Endothelial cell of umbilical vein (primary cell): ENCODE data around the gene RIMKLB. TPM values are rescaled to one million over a fixed set of nuclear protein-coding genes. Genes with fewer than 3 reads are reported as not detected.

Experiments used
- BruUV-seq: library from RNA; stranded (reverse); fragments of 400-500 nt; replicated peaks from 2 replicates; lab custom pipeline; 2021; lab: Mats Ljungman, UMichigan
- CTCF ChIA-PET: fragments of 300-600, 350-600 bp; sonication (Branson Sonifier 250); formaldehyde crosslinking; loops from one replicate; lab custom pipeline; 2021; ENCODE audit warnings: antibody characterized with exemption, inconsistent platforms; lab: Charles Lee
- POLR2A ChIA-PET: fragments of 300-600, 350-600 bp; sonication (Branson Sonifier 250); formaldehyde crosslinking; loops from one replicate; lab custom pipeline; 2021; ENCODE audit warnings: antibody characterized with exemption, inconsistent platforms; lab: Charles Lee
- DNase-seq: peaks from one replicate; pipeline ENCODE4 v3.0.0-alpha.2; 2011; ENCODE audit warnings: low read depth, low spot score
- FAIRE-seq: peaks from 2 replicates; lab custom pipeline; 2011; peaks lifted over from hg19 to GRCh38; lab: Jason Lieb, UNC
- H2AFZ ChIP-seq: 2 replicates; pipeline ENCODE4 v1.6.0; 2012; ENCODE audit warnings: low read depth, low read length, control low read depth, inconsistent platforms
- H3K27ac ChIP-seq: 2 replicates; pipeline ENCODE4 v1.5.1; 2011; ENCODE audit warnings: low read depth, mild to moderate bottlenecking, control low read depth, low read length, moderate library complexity; ENCODE audit not compliant: insufficient read depth
- H3K27me3 ChIP-seq, 2 experiments: 2 replicates each; pipeline versions ENCODE4 v1.6.0 to v1.6.1; 2011; ENCODE audit warnings: low read length in 2 of 2, mixed read lengths in 1 of 2; ENCODE audit not compliant: control insufficient read depth in 2 of 2, insufficient read depth in 2 of 2
- H3K36me3 ChIP-seq, 2 experiments: 2 replicates in 1 of 2; 3 replicates in 1 of 2; pipeline ENCODE4 v1.5.1; 2011; ENCODE audit warnings: low read length in 2 of 2, mild to moderate bottlenecking in 1 of 2, moderate library complexity in 1 of 2; ENCODE audit not compliant: control insufficient read depth in 2 of 2, insufficient read depth in 2 of 2; ENCODE audit errors: extremely low read depth in 1 of 2
- H3K4me1 ChIP-seq: 3 replicates; pipeline ENCODE4 v1.5.1; 2011; ENCODE audit warnings: mild to moderate bottlenecking, low read length; ENCODE audit not compliant: control insufficient read depth, insufficient read depth; ENCODE audit errors: extremely low read depth
- H3K4me2 ChIP-seq: 2 replicates; pipeline ENCODE4 v1.6.1; 2011; ENCODE audit warnings: low read length, control low read depth, mixed read lengths; ENCODE audit not compliant: insufficient read depth
- H3K4me3 ChIP-seq, 3 experiments: fragments of 200-600 bp in 1 of 3; sonication (generic), shearing (Covaris generic) in 1 of 3; replicated peaks in 1 of 3; 2 replicates each; pipeline ENCODE4 v1.5.1; 2011 to 2016; ENCODE audit warnings: control low read depth in 3 of 3, low read length in 3 of 3, mild to moderate bottlenecking in 2 of 3, inconsistent platforms in 1 of 3, low read depth in 1 of 3, moderate library complexity in 1 of 3; ENCODE audit not compliant: insufficient read depth in 1 of 3
- H3K79me2 ChIP-seq: 2 replicates; pipeline ENCODE4 v1.6.0; 2012; ENCODE audit warnings: low read length, inconsistent platforms; ENCODE audit not compliant: control insufficient read depth, insufficient read depth
- H3K9ac ChIP-seq: replicated peaks from 2 replicates; pipeline ENCODE3; 2011; ENCODE audit warnings: low read length, control low read depth; ENCODE audit not compliant: insufficient read depth; ENCODE audit errors: extremely low read depth
- H3K9me1 ChIP-seq: replicated peaks from 3 replicates; pipeline ENCODE4 v1.6.0; 2011; ENCODE audit warnings: mild to moderate bottlenecking, low read length; ENCODE audit not compliant: control insufficient read depth, insufficient read depth; ENCODE audit errors: extremely low read depth
- H3K9me3 ChIP-seq: replicated peaks from 2 replicates; pipeline ENCODE4 v1.5.1; 2012; ENCODE audit warnings: low read length, inconsistent platforms; ENCODE audit not compliant: control insufficient read depth, insufficient read depth
- H4K20me1 ChIP-seq: replicated peaks from 2 replicates; pipeline ENCODE3; 2011; ENCODE audit warnings: mild to moderate bottlenecking, low read length; ENCODE audit not compliant: control insufficient read depth, insufficient read depth; ENCODE audit errors: extremely low read depth
- FOS ChIP-seq: IDR thresholded peaks from 2 replicates; pipeline ENCODE4 v1.6.1; 2011; ENCODE audit warnings: mild to moderate bottlenecking, low read length, moderate library complexity, borderline replicate concordance; ENCODE audit not compliant: insufficient read depth
- MAX ChIP-seq: IDR thresholded peaks from 2 replicates; pipeline ENCODE4 v1.6.1; 2011; ENCODE audit not compliant: insufficient read depth, insufficient read length
- MYC ChIP-seq: IDR thresholded peaks from one replicate; pipeline ENCODE4 v1.6.1; 2011; ENCODE audit warnings: mild to moderate bottlenecking, low read depth, low read length
- dilution Hi-C: fragments of 300-500 bp; cut with MboI; formaldehyde crosslinking; loops from one replicate; pipeline ENCODE4 v1.15.0; 2019; ENCODE audit warnings: low sequenced_read_pairs; ENCODE audit not compliant: extremely low pct_ligation_motif_present
- intact Hi-C: fragments of 100-400 bp; cut with micrococcal nuclease; formaldehyde crosslinking; loops from one replicate; pipeline ENCODE4 v1.10.0; 2022
- polyA plus RNA-seq, 4 experiments: library from polyadenylated mRNA; depleted of rRNA in 3 of 4; stranded (reverse) in 3 of 4; unstranded in 1 of 4; fragments of >200 nt; gene quantifications; 2 replicates each; pipeline versions ENCODE4 v1.2.1 to v1.2.3, GENCODE V29; 2011 to 2012; ENCODE audit warnings: missing spikeins in 1 of 4
- total RNA-seq: library from RNA; stranded (reverse); gene quantifications from 2 replicates; pipeline ENCODE4 v1.2.3, GENCODE V29; 2021

Gene RIMKLB
- total and polyA plus RNA-seq, 2 donors (not counting 3 experiments of a cell fraction or from before 2014, with no cell fraction given), result 35.5 to 64.3 TPM

- BruUV-seq, result no TSS peak
- intact Hi-C loops, result no loop called here
- H3K4me3 ChIP-seq, result no peak overlapping the region
- no peaks in the 10 kb centered on the region for H3K9me1 ChIP-seq
- FAIRE-seq (no peak), DNase-seq (no peak)
- no peaks in the 10 kb centered on the region for H3K9me3 ChIP-seq
- no peaks in the 10 kb centered on the region for H4K20me1 ChIP-seq
- no peak overlapping the region for H3K9ac ChIP-seq
- H3K36me3 ChIP-seq, result no peaks in the 10 kb centered on the region
- no peaks in the 10 kb centered on the region for H3K4me1 ChIP-seq
- ChIA-PET POLR2A (no interaction called here), CTCF (interaction anchor here (1.2 to 2.0 kb wide), 4 partner anchors 15 to 388 kb away, joined by 3 to 13 read pairs (median 7); no protein-coding TSS in a partner anchor)
- dilution Hi-C loops, result no loop called here
- TF ChIP-seq FOS (no peak), MAX (no peak)
- H2AFZ ChIP-seq, result no peak overlapping the region
- H3K27me3 ChIP-seq, result peaks cover 2 to 9% of the 10 kb centered on the region in 2 experiments
- H3K4me2 ChIP-seq, result no peak overlapping the region
- H3K79me2 ChIP-seq, result no peaks in the 10 kb centered on the region
- no peak overlapping the region for H3K27ac ChIP-seq
These were observed 36.0 kb upstream of the RIMKLB start for GRCh38 chr12:8661751-8662150.

GRCh38 chr12:8662593-8662992, 35.2 kb upstream of the RIMKLB start, which contains the start of gene MFAP5:
MFAP5 (minus strand) TSS chr12:8662826; CDS start chr12:8662104, 722 bp downstream.
- CTCF ChIA-PET, result no interaction called here
- Histone ChIP-seq H3K9ac (no peak within 1 kb of the TSS), H3K27ac (no peak within 1 kb of the TSS), H3K4me2 (no peak within 1 kb of the TSS), H4K20me1 (no peaks in the 10 kb centered on the region), H3K4me1 (no peaks in the 10 kb centered on the region), H3K9me1 (no peaks in the 10 kb centered on the region), H2AFZ (no peak within 1 kb of the TSS), H3K4me3 (no peak within 1 kb of the TSS), H3K9me3 (no peaks in the 10 kb centered on the region), H3K79me2 (no peaks in the 10 kb centered on the region), H3K27me3 (peaks cover 2 to 9% of the 10 kb centered on the region in 2 experiments), H3K36me3 (no peaks in the 10 kb centered on the region)
- TF ChIP-seq MYC (no peak), MAX (no peak)
- POLR2A ChIA-PET, result no interaction called here
- FAIRE-seq (no peak), DNase-seq (no peak)
- dilution Hi-C loops (no loop called here), intact Hi-C loops (no loop called here)
- BruUV-seq, result no TSS peak
